ENCODE data around the gene SETMAR.

GRCh38 chr3:4297486-4297885 is 5.7 kb upstream of the SETMAR start:
- TF ChIP-seq POLR2AphosphoS5 (IDR thresholded peaks at IDR 0.05; ENCODE audit: borderline replicate concordance, low read depth, low read length) (no peak), EZH2 (IDR thresholded peaks at IDR 0.05) (no peak), FOXP2 (optimal IDR thresholded peaks at IDR 0.05; ENCODE audit: control extremely low read depth, extremely low read length, insufficient read depth) (no peak)

All from SK-N-MC (cell line).